MV-4-11 (cell line): Measurements from ENCODE around the gene SDC1.
A peak's percentile ranks its signal among the peaks of the same experiment; 100 is the strongest.

ENCODE experiments used
- DNase-seq: peaks from one replicate; lab custom pipeline; 2025; lab: John Stamatoyannopoulos, UW

SDC1 gene

DNA sequence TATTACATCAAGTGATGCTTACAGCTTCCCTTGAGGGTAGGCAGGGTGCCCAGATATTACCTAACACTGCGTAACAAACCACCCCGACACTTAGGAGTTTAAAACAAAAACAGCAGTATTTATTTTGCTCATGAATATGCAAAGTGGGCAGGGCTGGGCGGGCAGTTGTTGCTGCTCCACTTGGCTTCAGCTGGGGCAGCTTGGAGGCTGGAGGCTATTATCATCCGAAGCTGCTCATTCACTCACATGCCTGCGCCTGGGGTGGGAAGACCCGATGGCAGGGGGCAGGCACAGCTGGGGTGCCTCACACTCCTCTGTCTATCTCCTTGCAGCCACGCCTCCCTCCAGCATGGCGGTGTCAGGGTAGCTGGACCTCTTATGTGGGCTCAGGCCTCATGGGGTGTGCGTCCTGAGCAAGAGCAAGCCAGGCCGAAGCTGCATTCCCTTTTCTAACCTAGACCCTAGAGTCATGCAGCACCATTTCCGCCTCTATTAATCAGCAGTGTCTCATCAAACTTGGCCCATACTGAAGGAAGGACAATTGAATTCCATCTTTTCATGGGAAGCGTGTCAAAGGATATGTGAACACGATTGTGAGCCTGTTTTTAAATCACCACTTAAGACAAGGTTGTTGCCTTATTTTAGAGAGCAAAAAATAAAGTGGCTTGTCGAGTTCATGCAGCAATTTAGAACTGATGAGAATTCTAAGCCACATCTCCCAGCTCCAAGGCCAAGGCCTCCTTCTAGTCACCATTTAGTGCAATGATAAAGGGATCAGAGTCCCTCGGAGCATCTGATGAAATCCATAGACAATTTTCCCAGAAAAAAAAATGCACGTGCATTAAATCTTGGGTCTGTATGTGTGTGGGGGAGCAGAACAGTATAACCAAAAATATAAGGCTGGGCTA, 54.9 kb downstream of the SDC1 start:
- no peak for DNase-seq

DNA sequence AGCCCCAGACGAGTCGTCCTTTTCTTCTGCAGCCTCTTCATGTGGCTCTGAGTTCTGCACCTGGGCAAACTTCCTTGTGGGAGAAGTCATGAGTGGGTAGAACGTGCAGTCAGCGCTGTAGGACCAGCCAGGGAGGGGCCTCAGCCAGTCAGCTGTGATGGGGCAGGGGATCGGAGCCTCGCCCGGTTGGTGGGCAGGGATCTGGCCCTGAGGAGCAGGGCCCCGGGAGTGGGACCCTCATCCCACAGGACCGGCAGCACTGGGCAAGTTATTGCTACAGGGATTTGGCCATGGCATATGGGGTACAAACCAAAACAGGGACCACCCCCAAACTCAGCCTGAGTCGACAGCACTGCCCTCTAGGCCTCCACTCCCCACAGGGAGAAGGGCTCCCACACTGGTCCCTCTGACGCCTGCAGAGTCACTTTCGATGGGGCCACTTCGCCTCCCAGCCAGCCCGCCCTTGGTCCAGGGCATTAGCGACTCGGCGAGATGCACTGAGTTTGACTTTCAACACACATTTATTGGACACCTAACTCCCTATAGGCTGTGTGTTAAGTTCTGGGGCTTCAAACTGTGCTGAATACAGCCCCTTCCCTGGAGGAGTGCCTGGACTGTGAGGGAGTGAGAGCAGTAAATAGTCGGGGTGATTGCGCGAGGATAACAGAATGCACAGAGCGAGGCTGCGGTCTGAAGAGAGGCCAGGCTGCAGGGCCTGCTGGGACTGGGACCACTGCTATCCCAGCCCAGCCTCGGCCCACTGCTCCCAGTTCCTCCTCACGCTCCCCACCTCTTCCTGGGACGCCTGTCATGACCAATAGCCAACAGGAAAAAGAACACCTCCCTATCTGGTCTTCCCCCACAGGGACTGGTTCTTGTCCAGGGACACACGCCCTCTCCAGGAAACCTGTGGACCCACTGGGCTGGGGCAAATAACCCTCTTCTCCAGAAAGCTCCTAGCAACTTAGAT, 55.9 kb downstream of the SDC1 start:
- no peak for DNase-seq

DNA sequence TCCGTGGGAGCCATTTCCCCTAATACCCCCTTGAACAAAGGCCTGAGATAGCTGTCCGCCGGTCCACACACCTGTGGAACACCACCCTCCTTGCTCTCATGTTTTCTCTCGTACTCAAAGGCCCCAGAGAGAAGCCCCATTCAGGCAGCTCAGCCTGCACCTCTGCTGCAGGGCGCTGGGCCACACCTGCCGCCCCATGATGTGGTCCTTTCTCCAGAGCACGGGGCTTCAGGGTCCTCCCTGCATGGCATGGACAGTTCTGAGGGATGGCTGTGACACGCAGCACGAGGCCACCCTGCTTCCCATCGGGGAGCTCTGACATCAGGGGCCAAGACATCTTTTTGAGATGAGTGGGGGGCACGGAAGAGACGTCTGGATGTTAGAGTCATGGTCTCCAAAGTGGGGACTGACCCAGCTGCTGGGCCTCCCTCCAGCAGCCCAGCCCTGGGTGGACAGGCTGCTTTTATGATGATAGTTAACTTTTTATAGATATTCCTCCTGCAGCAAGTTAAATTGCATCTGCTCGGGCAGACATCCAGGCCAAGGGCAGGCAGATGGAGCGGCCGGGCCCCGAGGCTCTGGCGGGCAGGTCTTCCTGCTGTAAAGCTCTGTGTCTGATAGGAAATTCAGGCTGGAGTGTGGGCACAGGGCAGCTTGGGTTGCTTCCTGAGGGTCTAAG, 56.7 kb downstream of the SDC1 start:
- no peak for DNase-seq

DNA sequence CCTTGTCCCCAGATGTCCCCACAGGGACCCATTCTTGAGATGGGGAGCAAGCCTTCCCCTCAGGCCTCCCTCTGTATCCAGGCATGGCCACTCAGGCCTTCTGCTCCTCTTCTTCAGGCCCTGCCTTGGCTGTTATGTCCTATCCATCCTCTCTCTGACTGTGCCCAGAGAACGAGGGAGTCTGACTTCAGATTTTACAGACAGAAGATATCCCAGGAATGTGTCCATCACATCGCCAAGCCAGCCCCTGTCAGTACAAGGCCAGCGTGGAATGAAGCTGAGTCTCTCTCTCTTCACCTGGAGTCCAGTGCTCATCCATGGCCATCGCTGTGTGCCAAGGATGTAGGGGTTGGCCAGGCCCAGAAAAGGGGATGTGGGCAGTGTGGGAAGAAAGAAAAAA, 57.6 kb downstream of the SDC1 start:
- no peak for DNase-seq

DNA sequence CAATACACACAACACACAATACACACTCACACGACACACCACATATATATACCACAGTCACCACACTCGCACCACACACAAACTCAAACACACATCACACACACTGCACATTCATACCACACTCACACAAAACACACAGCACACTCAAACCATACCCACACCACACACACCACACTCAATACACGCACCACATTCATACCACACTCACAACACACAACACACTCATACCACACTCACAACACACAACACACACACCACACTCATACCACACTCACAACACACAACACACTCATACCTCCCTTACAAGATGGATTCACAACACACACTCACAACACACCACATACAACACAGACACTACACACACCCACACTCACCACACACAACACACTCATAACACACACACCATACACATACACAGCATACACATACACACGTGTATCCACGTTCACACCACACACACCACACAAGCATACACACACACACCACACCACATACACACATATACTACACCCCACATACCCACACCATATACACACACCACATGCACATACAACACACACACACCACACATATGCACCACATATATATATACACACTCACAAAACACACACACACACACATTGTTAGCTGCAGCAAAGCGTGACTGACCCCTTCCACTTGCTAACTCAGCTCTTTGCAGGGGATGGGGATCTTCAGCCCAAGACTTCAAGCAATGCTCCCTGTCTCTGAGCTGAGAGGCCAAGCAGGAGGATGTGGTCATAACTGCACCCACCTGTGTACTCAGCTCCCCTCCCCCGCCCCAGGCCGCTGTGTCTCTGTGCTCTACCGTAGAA, 59.0 kb downstream of the SDC1 start:
- no peak for DNase-seq

DNA sequence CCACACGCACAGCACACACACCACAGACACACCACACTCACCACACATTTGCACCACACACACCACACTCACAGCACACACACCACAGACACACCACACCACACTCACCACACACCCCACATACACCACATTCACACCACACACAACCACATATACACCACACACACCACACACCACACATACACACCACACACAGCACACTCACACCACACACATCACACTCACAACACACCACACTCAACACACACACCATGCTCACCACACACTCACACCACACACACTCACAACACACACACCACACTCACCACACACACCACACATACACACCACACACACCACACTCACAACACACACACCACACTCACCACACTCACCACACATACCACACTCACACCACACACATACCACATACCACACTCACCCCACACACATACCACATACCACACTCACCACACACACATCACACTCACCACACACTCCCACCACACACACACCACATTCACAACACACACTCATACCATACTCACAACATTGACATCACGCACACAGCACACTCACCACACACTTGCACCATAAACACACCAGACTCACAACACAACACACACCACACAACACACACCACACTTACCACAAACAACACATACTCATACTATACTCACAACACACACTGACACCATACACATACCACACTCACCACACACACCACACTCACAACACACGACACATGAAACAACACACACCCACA, 60.0 kb downstream of the SDC1 start:
- no peak for DNase-seq

DNA sequence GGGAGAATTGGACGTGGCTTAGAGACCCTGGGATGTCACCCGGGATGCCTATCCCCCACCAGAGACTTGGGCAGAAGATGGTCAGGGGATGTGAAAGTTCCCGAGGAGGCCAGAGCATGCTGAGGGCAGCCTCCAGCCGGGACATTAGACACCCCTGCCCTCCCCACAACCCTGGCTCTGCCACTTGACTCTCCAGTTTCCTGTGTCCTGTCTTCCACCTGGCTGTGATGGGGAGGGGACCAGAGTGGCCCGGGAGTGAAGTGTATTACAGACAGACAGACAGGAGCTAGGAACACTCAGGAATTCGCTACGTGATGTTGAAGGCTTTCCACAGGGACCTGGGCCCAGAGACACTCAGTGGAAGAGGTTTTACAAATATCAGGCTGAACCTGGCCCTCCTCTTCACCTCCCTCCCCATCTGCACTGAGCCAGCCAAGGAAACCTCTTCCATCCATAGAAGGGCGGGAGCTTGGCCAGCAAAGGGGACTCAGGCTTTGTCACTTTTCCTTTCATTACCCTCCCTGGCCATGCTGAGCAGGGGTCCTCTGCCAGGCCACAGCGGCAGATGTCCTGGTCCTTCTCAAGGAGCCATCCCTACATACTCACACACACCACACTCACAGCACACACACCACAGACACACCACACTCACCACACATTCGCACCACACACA, 60.7 kb downstream of the SDC1 start:
- no peak for DNase-seq

DNA sequence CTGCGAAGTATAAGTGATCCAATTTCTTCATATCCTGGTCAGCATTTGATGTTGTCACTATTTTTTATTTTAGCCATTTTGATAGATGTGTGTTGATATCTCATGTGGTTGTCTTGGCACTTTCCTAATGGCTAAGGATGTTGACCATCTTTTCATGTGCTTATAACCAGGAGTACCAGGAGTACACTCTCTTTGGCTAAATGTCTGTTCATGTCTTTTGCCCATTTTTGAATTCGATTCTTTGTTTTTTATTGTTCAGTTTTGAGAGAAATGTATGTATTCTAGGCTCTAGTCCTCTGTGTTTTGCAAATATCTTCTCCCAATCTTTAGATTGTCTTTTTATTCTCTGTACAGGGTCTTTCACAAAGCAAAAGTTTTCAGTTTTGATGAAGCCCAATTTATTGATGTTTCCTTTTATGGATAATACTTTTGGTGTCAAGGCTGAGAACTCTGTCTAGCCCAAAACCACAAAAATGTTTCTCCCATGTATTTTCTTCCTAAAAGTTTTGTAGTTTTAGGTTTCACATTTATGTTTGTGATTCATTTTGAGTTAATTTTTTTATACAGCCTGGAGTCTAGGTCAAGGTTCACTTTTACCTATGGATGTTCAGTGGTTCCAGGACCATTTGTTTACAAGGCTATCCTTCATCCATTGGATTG, 65.4 kb downstream of the SDC1 start:
- no peak for DNase-seq

DNA sequence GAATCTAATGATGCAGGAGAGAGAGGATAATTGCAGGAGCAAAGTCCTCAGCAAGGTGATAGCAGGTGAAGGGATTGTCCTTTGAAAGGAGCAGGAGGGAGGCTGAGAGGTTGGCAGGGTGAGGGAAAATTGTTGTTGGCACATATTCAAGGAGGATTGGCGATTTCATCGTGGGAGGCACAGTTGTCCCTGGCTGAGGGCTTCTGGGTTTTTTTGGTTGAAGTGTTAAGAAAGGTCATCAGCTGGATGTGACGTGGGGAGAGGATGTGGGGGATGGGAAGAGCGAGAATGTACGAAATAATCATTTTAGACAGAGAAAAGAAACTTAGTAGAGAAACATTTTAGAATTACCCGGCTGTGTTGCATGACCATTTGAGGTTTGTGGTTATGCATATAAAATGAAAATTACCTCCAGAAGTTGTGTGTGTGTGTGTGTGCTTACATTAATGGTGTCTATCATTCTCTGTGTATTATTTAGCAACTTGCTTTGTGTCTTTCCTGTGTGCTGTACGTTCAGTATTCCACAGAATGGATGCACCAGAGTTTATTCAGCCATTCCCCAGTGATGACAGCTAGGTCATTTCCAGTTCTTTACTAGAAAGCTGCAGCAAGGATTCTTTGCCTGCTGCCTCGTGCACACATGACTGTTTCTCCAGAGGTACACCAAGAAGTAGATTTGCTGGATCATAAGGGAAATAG, 67.6 kb downstream of the SDC1 start:
- DNase-seq = peak; percentile 33

DNA sequence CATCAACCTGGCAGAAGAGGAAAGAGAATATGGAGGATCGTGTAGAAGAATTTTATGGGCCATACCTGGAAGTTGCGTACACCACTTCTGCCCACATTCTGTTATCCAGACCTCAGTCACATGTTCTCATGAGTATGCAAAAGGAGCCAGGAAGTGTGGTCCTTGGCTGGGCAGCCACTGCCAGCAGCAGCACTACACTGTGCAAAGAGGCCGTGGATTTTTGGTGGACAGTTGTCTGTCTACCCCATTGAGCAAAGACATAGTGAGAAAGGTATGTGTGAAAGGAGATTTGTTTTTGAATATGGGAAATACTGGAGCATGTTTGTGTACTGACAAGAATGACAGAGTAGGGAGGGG, 68.1 kb downstream of the SDC1 start:
- DNase-seq = no peak

DNA sequence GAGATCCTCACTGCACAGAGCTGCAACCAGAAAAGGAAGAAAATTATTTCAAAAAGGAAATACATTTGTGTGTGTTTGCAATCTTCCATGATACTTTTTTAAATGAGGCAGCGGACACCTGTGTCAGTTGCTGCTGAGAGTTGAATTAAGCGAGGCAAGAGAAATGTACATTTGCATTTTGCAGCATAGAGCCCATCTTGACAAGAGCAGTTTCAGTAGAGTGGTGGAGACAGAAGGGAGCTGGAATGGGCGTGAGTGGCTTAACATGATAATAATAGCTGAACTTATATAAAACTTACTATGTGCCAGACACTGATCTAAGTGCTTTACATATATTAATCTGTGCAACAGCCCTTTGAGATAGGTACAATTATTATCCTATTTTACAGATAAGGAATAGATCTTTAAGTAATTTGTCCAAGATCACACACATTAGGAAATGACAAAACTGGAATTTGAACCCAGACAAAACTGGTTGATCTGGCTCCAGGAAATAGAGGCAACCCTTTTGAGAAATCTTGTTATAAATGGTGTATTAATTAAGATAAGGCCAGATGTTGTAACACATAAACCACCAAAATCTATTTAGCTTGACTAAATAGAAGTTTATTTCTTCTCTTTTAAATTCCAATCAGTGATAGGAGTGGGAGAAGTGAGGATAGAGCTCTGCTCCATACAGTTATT, 68.7 kb downstream of the SDC1 start:
- no peak for DNase-seq

DNA sequence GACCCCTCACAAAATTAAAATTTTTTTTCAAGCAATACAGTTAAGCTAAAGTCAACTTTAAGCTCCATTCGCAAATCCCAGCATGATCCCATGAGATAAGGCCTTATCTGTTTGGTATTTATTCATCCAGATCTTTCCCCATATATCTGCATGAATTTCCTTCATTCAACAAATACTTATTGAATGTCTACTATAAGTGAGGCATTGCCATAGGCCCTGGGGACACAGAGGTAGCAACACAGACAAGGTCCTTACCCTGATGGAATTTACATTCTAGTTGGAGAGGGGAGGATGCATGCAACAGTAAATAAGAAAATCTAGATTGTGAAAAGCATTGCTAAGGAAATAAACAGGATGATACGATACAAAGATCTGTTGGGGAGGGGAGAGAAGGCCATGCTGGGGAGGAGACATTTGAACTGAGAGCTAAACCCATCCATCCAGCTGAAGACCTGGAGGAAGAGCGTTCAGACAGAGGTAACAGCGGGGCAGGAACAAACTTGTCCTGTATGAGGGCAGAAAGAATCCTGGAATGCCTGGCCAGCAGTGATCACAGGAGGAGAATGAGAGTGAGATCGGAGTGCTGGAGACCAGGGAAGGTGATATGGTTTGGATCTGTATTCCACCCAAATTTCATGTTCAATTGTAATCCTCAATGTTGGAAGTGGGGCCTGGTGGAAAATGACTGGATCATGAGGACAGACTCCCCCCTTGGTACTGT, 71.6 kb downstream of the SDC1 start:
- no peak for DNase-seq

DNA sequence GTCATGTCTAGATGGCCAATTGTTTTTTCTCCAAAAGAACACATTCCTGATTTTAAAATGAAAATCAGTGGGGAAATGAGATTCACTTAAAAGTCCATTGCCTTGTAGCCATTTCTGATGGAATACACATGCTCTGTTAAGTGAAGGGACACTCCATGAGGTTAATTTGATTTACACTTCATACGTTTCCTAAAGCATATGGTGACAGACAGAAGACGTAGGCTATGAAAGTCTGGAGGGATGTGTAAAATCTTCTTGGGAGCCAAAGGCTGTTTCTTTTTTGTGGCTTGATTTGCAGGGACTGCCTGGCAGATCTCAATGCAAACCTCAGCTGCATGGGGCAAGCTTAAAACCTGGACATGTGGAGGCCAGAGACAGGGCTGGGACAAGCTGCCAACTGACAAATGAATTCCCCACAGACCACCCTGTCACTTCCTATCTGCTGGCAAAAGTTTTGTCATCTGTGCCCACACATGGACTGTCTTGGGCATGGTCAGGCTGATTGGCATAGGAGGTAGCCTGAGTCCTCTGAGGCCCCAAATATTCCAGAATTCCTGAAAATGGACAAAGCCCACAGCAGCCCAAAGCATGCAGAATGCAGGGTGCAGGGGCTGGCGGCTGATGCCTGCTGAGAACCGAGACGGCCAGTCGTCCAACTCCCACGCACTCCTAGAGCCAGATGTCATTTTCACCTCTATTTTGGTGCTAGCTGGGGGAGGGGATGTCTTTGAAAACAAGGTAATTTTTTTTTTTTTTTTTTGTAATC, 73.9 kb downstream of the SDC1 start:
- DNase-seq = no peak
